Forelimb muscle (tissue), 1 donor: Measurements from ENCODE around the gene MYLK. TPM values are rescaled to one million over a fixed set of nuclear protein-coding genes. Genes with fewer than 3 reads are reported as not detected.

Source experiments
- DNase-seq: peaks from one replicate; pipeline ENCODE4 v3.0.0-alpha.2; 2013; ENCODE audit warnings: low read depth
- polyA plus RNA-seq: library from polyadenylated mRNA; unstranded; fragments of 120-200 nt; gene quantifications from one replicate; pipeline ENCODE4 v1.2.1, GENCODE V29; 2013; ENCODE audit not compliant: insufficient read length

Gene MYLK
- polyA plus RNA-seq, 1 donor, result 22.3 TPM

DNA sequence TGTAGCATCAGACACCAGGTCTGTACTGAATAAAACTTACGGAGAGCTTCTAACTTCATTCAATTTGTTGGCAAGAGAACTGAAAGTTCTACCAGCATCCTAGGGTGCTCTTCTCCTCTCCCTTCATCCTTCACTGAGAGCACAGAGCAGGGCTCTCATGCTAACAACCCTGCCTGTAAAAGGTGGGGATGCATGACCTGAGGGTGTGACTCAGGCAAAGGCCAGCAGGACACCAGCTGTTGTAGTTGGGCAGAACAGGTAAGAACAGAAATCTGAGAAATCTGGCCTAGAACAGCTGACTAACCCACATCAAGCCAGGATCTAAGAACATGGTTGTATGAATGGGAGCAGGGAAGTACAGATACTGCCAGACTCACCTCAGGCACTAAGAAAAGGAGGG lies 64.2 kb downstream of the MYLK start:
- no peak for DNase-seq

DNA sequence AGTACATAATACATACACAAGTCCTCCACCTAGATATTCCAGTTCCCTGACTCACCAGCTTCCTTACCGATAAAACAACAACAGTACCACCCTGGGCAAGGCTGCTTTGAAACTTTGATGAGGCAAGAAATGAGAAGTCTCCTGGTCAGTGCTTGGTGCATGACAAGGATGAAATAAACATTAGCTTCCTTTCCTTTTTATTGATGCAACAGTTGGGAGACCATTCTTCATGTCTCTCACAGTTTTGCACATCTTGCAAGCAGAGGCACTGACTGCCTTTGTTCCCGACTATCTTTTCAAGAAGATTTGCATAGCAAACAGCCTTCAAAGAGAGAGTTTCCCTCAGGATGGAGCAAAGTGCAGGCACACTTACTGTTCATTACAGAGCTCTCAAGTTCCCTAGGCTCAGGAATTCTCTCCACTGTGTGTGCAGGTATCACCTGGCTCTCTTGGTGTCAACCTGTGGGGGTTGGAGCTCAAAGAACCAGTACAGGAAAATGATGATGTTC lies 65.2 kb downstream of the MYLK start:
- no peak for DNase-seq

DNA sequence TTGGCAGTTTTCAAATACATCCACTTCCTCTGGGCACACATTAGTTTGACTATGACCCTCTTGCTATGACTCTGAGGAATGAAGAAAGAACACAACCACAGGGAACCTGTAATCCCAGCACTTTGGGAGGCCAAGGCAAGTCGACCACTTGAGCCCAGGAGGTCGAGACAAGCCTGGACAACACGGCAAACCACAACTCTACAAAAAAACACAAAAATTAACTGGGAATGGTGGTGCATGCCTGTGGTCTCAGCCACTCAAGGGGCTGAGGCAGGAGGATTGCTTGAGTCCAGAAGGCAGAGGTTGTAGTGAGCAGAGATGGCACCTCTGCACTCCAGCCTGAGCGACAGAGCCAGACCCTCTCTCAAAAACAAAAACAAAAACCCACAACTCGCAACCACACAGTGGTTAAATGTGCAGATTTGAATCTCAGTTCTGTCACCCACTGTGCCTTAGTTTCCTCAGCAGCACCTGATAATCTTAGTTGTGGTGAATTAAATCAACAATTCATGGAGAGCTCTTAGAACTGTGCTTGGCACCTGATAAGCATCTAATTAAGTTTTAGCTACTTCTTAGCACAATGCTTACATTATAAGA lies 65.7 kb downstream of the MYLK start:
- DNase-seq, result no peak

DNA sequence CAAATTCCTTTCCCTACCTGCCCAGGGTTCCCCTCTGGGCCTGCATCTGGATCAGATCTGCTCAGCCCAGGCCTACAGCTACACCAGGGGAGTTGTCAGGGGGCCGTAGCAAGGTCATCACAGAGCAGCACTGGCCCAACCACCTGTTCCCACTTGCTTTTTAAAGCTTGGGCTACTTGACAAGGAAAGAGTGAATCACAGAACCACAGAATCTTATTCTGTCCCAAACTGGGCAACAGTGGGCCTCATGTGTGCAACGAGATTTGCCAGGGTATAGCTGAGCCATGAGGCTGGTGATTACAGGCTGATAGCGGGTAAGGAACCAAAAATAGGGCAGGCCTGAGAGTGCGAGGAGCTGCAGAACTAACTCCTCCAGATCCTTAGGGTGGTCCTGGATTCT lies 66.7 kb downstream of the MYLK start:
- no peak for DNase-seq

DNA sequence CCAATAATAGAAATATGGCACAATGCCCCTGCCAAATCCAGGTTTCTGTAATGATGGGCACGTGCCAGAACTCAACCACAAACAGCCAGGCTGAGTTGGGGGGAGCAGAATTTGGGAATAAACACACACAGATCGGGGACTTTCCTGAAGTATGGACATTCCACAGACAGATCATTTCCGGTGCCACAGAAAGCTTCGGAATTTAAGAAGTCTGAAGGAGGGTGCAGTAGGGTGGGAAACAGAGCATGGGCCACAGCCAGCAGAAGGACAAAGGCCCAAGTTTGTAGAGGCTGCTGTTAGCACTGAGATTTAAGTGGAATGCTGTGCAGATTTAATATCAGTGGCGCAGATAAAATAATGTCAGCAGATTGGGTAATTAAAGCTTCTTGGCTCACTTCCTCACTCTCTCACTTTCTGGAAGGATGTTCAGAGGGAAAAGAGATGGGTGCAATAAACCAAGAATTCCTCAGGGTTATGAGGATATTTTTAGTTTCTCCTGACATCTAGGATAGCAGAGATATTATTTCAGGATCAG lies 67.4 kb downstream of the MYLK start:
- no peak for DNase-seq

DNA sequence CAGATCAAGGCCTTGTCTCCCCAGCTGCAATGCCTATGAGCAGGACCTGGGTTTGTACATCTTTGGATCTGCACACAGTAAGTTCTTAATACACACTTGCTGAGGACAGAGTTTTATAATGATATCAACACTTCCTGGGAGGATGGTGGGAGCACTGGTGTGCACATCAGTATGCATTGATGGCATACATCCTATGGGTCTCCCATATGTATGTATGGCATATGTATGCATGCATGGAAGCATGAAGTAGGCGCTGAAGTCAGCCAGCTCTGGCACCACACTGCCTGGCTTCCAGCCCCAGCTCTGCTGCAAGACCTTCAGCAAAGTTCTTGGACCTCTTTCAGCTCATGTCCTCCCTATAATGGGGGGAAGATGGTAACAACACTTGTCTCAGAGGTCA lies 68.2 kb downstream of the MYLK start:
- DNase-seq, result no peak

DNA sequence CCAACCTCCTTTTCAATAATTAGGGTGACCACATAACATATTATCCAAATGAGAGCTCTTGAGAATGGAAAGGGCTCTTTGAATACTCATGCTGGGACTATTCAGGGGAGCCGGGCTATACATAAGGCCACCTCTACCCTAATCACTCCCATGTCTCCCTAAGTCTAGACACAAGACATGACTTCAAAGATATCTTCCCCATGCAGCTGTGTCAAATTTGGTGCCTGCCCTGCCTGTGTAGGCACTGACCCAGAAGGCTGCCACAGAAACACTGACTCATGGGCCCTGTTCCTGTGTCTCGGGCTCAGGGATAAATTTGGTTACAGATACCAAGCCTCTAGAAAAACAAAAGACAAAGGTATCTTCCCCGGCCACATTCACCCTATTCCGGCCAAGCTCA lies 70.3 kb downstream of the MYLK start:
- DNase-seq, result no peak

DNA sequence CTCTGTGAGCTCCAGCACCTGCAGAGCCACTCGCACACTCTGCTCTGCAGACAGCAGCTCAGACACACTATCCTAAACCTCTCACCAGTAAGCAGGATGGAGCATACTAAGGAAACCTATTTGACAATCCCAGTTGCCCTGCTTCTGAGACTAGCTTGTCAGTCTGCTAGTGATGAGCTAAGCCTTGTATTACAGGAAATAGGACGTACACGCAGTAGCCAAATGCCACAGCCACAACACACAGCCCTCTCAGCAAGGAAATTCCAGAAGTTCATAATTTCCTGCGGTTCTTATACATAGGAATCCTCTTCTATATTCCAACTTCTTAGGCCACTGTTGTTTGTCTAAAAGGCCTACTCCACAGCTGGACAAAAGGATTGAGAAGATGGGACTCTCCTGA lies 74.5 kb downstream of the MYLK start:
- DNase-seq, result no peak

DNA sequence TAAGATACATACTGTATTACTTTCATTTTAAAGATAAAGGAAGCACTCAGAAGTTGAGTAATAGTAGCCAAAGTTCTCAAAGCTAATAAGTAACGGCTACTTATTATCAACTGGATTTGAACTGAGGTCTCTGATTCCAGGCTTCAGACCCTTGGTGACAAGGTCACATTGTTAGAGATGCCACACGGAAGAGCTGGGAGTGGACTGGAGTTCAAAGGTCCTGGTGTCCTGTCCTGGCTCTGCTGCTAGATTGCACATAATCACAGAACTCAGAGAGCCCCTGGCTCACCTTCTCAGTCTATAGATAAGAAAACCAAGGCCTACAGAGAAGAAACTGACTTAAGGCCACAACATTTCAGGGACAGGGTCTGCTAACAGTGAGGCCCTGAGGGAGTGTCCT lies 75.3 kb downstream of the MYLK start:
- DNase-seq, result no peak

DNA sequence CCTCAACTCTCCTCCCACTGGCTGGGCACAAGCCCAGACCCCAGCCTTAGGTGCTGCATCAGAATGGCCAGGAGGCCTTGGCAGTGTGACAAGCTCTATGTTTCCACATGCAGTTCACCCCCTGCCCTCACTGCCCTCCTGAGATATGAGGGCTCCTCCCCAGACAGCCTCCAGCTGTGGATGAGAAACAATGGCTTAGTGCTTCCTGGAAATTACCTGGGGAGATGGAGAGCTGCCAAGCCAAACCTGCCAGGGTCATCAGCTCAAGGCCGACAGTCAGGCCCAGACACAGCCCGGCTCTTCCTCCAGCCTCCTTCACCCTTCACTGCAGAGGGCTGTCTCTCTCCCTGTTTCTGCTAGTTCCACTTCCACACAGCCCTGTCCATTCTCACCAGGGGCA lies 76.3 kb downstream of the MYLK start:
- DNase-seq, result no peak

DNA sequence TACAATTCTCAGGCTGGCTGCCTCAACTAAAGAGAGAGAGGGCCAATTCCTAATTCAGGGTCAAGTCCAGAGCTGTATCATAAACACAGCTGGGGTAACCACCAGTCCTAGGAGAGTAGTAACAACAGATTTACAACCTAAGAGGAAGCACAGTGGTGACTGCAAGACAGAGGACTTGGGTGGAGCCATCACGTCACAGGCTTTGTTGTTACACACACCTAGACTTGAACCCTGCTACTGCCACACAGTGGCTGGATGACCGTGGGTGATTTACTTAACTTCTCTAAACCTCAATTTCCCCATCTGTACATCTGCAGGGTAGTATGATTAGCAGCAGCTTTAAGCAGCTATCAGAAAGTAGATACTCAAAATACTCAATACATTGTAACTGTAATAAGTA lies 78.6 kb downstream of the MYLK start:
- DNase-seq, result no peak

DNA sequence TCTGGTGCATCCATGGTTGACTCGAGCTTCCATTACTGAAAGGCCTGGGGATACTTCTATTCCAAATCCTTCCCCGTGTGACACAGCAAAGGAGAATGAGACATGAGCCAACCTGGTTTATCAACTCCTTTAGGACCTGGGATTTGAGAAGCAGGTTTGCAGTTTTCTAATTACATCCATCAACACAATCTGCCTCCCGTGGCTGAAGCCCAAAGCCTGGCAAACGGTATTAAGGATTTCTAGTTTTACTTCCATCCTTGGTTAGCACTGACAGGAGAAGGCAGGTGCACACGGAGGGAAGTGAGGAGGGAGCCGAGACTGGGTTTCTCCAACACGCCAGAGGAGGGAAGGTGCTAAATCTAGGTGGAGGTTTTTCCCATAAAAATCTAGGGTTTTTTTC lies 79.0 kb downstream of the MYLK start:
- DNase-seq, result no peak

DNA sequence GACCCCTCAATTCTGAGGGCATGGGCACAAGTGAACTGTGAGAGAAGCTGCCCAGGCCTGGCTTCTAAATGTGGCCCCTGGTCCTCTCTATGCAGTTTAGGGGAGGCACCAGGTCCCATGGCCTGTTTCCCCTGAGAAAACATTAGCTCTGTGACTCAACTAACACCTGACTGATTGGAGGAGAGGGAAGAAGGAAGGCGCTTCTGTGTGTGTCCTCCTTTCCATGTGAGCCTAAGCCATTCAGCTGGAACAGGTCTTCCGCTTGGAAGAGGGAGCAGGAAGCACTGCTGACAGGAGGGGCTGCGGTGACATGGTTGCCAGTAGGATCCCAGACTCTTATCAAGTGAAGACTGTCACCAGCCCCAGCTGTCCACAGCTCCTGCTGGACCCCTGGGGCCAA lies 79.5 kb downstream of the MYLK start:
- no peak for DNase-seq

DNA sequence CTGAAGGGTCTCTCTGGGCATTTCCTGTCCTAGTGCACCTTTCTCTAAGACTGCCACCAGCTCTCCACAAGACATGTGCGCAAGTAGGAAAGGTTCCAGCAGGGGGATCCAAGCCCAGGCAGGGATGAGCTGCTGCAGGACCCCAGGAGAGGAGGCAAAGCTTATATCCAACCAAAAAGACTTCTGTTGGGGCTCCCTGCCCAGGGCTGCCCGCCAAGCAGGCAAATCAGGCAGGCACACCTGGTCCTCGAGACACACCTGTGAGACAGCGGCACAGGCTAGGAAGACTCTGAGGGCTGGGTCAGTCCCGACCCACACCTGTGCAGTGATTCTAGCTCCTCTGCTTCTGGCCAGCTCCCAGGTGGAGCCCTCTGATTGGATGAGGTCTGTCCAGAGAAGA lies 80.6 kb downstream of the MYLK start:
- no peak for DNase-seq

DNA sequence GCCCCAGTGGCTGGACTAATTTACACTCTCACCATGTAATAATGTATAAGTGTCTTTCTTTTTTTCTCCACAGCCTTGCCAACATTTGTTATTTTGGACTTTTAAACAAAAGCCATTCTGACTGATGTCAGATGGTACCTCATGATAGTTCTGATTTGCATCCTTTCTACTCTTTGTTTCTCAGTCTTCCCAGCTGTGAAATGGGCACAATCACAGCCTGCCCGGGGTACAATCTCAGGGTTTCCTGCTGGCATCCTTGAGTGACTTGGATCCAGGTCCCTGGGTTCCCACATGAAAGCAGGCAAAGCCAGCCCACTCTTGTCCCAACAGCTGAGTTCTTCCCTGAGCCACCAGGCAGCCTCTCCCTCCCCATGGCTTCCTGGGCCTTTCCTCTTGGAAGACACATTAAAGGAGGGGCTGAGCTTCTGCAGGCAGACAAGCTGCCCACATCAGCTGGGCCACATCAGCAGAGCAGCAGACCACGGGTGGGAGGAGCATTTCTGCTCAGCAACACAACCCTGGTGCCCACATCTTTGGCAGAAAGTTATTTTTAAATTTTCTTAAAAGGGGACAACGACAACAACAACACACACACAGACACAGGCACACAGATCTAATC lies 82.0 kb downstream of the MYLK start:
- no peak for DNase-seq

DNA sequence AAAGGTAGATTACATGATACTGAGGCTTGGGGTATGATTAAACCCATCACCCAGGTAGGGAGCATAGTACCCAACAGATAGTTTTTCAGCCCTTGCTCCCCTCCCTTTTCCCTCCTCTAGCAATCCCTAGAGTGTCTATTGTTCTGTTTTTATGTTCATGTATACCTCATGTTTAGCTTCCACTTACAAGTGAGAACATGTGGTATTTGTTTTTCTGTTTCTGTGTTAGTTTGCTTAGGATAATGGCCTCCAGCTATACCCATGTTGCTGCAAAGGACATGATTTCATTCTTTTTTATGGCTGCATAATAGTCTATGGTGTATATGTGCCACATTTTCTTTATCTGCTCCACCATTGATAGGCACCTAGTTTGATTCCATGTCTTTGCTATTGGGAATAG lies 82.7 kb downstream of the MYLK start:
- no peak for DNase-seq

DNA sequence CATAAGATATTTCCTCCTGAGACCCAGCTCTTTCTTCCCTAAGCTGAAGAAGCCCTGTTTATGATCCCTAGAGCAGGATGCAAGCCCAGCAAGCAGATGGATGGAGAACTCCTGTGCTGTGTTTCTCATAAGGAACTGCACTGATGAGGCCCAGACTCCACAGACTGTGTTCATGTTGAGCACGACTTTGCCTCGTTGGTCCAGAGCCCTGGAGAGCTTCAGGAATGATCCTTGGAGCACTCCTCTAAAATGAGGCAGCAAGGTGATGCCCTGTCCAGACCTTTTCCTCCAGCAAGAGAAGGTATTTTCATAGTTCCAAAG lies 83.8 kb downstream of the MYLK start:
- DNase-seq, result no peak

DNA sequence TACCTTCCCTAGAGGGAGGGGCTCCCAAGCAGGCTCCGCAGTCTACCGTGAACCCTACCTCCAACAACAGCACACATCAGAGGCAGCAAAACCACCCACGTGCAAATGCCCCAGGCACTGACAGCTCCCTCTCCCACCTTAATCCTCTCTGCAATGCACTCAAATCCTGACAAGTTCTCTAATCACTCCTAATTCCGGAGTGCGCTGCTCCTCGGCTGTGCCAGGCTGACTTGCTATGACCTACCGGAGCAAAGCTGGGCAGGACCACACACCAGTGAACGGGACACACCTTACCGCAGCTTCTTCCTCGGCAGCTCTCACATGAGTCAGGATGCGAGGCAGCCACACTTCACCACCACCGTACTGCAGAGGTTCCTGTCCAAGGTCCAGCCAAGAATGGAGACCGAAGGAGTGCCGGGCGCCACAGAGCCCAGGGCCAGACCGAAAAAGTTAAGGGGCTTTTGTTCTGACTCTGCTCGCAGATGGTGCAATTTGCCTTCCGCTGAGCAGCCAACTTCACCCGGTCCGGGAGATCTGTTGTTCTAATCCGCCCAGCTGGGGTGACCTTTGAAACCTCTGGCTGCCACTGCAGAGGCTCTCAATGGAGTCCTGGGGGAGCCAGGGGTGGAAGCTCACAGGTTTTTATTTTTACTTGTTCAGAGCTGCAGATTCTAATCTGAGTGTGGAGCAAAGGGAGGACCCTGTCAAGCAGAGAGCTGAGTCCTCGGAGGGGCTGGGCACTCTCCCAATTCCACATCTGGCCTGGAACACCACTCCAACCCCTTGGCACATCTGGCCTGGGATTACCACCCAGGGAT lies 84.4 kb downstream of the MYLK start:
- no peak for DNase-seq

DNA sequence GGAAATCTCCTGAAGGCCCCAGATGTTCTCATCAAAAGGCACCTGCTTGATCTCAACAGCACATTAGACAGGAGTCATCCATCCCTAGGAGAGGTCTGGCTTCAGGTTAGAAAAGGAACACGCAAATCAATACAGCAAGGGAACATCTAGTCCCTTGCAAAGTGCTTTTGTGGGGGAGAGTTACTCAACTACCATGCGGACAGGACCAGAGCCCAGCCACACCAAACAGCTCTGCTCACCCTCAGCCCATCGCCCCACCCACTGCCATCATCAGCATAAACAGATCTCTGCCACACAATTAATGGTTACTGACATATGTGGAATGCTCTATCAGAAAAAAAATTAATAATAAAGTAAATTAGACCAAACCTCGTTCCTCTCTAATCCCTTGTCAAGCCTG lies 85.6 kb downstream of the MYLK start:
- no peak for DNase-seq

DNA sequence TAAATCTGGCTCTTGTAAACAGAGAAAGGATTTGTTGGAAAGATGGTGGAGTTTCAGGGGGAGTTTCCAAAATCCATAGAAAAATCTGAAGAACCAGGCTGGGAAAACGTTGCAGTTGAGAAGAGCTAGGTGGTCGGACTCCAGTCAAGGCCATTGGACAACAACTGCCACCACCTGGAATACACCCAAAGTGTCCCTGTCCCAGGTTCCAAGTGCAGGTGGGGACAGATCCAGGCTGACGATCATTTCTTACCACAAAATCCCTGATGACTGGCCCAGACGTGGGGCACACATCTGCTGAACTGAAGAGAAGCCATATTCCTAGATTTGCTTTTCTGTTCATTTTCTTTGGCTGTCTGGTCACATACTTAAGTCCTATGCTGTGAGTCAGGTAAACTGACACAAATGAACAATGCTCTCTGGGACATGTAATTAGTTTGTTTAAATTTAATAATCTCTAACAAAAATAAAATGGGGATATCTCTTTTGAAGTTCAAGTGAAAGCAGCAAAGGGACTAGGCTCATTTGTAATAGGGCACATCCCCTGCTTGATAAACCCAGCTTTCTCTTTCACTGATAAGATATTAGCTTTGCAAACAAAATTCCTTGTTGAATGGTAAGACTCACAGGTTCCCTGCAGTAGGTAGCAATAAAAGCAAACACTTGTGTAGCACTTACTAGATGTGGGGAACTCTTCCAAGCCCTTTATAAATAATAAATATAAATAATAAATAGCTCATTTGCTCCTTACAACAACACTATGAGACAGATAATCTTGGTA lies 88.5 kb downstream of the MYLK start:
- DNase-seq, result no peak

DNA sequence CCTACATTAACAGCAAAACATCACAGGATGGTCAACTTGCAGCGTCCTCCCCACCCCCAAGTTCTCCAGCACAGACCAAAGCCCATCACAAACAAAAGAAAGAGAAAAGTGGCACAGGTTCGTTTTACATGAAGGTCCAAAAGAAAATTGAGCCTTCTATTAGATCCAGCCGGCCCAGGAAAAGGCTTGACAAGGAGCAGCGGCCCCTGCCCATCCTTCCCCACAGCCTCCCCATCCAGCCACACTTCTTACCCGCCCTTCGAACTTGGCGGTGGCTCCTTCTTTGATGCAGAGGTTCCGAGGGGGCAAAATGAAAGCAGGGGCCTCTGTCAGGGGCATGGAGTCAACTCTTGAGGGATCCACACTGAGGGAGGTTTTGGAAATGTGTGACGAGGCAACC lies 90.7 kb downstream of the MYLK start:
- no peak for DNase-seq
